Endothelial cell (in vitro differentiated cells): Measurements from ENCODE around the gene BMP10. TPM values are rescaled to one million over a fixed set of nuclear protein-coding genes. Genes with fewer than 3 reads are reported as not detected.

Experiments used
- DNase-seq: peaks from one replicate; pipeline ENCODE4 v3.0.0; 2021; ENCODE audit warnings: low spot score
- H3K27ac Mint-ChIP-seq: one replicate; pipeline ENCODE4 v1.8.0; 2021; ENCODE audit warnings: mixed read lengths, inconsistent platforms; ENCODE audit not compliant: unreplicated experiment
- H3K27me3 Mint-ChIP-seq: one replicate; pipeline ENCODE4 v1.8.0; 2021; ENCODE audit warnings: mild to moderate bottlenecking, moderate library complexity, mixed read lengths, inconsistent platforms; ENCODE audit not compliant: unreplicated experiment
- H3K36me3 Mint-ChIP-seq: one replicate; pipeline ENCODE4 v1.8.0; 2021; ENCODE audit warnings: mild to moderate bottlenecking, low read depth, mixed read lengths, inconsistent platforms; ENCODE audit not compliant: unreplicated experiment
- H3K4me1 Mint-ChIP-seq: one replicate; pipeline ENCODE4 v1.8.0; 2021; ENCODE audit warnings: mild to moderate bottlenecking, mixed read lengths, inconsistent platforms; ENCODE audit not compliant: unreplicated experiment
- H3K4me3 Mint-ChIP-seq: one replicate; pipeline ENCODE4 v1.8.0; 2021; ENCODE audit warnings: mild to moderate bottlenecking, mixed read lengths, inconsistent platforms; ENCODE audit not compliant: unreplicated experiment
- H3K9me3 Mint-ChIP-seq: one replicate; pipeline ENCODE4 v1.8.0; 2021; ENCODE audit warnings: mixed read lengths, inconsistent platforms; ENCODE audit not compliant: unreplicated experiment
- CTCF ChIP-seq: fragments of 200-600 bp; sonication (generic); IDR thresholded peaks from one replicate; pipeline ENCODE4 v1.5.0; 2021; ENCODE audit warnings: antibody characterized with exemption; ENCODE audit not compliant: unreplicated experiment
- total RNA-seq: library from RNA; stranded (reverse); fragmentation: NEBNext Ultra II Directional; extraction: Animal tissue kit (Norgen Biotek cat#: 25700); gene quantifications from one replicate; pipeline ENCODE4 v1.2.1, GENCODE V29; 2021; ENCODE audit not compliant: unreplicated experiment

The BMP10 gene
- total RNA-seq, 1 donor from 2014 or later: not detected

DNA sequence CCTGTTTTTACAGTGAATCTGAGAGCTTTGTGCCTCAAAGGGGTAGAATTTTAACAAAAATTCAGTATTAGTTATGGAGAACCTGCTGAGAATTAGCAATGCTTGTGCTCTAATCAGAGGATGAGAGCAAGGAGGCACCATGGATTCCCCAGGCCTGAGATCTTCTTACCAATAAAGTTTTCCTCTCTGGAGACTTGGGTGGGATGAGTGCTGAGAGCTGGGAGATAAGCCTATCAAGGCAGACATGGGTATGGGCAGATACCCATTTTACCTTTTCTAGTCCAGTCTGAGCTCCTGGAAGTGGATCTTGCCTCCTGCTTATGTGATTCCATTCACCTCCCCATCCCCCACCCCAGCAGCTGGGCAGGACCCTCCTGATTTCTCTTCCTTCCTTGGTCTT lies 53.9 kb downstream of the BMP10 start:
- no peak for TF ChIP-seq CTCF
- Mint-ChIP-seq H3K36me3 (peaks cover 7% of the 10 kb centered on the region), H3K27me3 (peaks cover 3% of the 10 kb centered on the region), H3K27ac (no peak overlapping the region), H3K9me3 (no peaks in the 10 kb centered on the region), H3K4me1 (peaks cover 10% of the 10 kb centered on the region), H3K4me3 (no peak overlapping the region)
- DNase-seq: no peak

Other genes with a start within 250 kb of the BMP10 start
- gene PROKR1, start 227.8 kb downstream of the BMP10 start, total RNA-seq: 0.38 TPM
- 4.6 TPM for gene ARHGAP25, start 136.6 kb downstream of the BMP10 start, total RNA-seq
- 0.36 TPM for gene GKN2, start 81.5 kb upstream of the BMP10 start, total RNA-seq
- gene GKN1, start 103.2 kb upstream of the BMP10 start, total RNA-seq: not detected
- 7.5 TPM for gene ANTXR1, start 141.8 kb upstream of the BMP10 start, total RNA-seq